NB4 (cell line): ENCODE results near the gene FLRT1.

Experiments
- DNase-seq: peaks from one replicate; pipeline ENCODE4 v3.0.0; 2010; ENCODE audit warnings: low read depth
- H3K4me3 ChIP-seq: one replicate; pipeline ENCODE4 v1.5.1; 2011; ENCODE audit warnings: mild to moderate bottlenecking, low read depth, low read length, moderate library complexity
- CTCF ChIP-seq: IDR thresholded peaks from one replicate; pipeline ENCODE4 v1.5.1; 2012; ENCODE audit warnings: low read depth, low read length
- MAX ChIP-seq: IDR thresholded peaks from 2 replicates; pipeline ENCODE4 v1.6.1; 2011; ENCODE audit warnings: low read depth, low read length
- MYC ChIP-seq: IDR thresholded peaks from 2 replicates; pipeline ENCODE4 v1.6.1; 2011; ENCODE audit warnings: low read depth, low read length
- POLR2A ChIP-seq: IDR thresholded peaks from 2 replicates; pipeline ENCODE4 v1.6.1; 2011; ENCODE audit warnings: mild to moderate bottlenecking; ENCODE audit not compliant: insufficient read length; ENCODE audit errors: extremely low read depth

Gene FLRT1

GRCh38 chr11:64019106-64020037 is 16.4 kb upstream of the FLRT1 start:
- DNase-seq, result no peak
- TF ChIP-seq MAX (no peak), POLR2A (no peak), MYC (no peak), CTCF (no peak)
- no peak overlapping the region for H3K4me3 ChIP-seq

- no peak for DNase-seq
- no peak overlapping the region for H3K4me3 ChIP-seq
- TF ChIP-seq MYC (no peak), POLR2A (no peak), CTCF (no peak), MAX (no peak)
Measured at GRCh38 chr11:64020976-64021756, 14.6 kb upstream of the FLRT1 start.

- H3K4me3 ChIP-seq, result no peak overlapping the region
- no peak for DNase-seq
- TF ChIP-seq POLR2A (no peak), MYC (no peak), CTCF (no peak), MAX (no peak)
Measured at GRCh38 chr11:64021757-64022093, 14.0 kb upstream of the FLRT1 start.

GRCh38 chr11:64022125-64022784 is 13.5 kb upstream of the FLRT1 start:
- no peak for DNase-seq
- H3K4me3 ChIP-seq, result no peak overlapping the region
- TF ChIP-seq POLR2A (no peak), MAX (no peak), CTCF (no peak), MYC (no peak)

- no peak for TF ChIP-seq CTCF
- no peak for TF ChIP-seq POLR2A
- TF ChIP-seq MYC, result no peak
- TF ChIP-seq MAX, result no peak
- DNase-seq, result no peak
- H3K4me3 ChIP-seq, result no peak overlapping the region
Measured at GRCh38 chr11:64023712-64024710, 11.7 kb upstream of the FLRT1 start.
